GM12892 (cell line): ENCODE results near the gene TPM3.

Source experiments
- POLR2A ChIP-seq: IDR thresholded peaks from 2 replicates; pipeline ENCODE4 v1.6.1; 2011; ENCODE audit warnings: low read depth, low read length, control low read depth
- POLR2AphosphoS5 ChIP-seq: IDR thresholded peaks from 2 replicates; pipeline ENCODE4 v1.6.1; 2011; ENCODE audit warnings: low read depth, low read length, control low read depth
- TAF1 ChIP-seq: IDR thresholded peaks from 2 replicates; pipeline ENCODE4 v1.6.1; 2011; ENCODE audit warnings: low read depth, mild to moderate bottlenecking, control low read depth, low read length, borderline replicate concordance

DNA sequence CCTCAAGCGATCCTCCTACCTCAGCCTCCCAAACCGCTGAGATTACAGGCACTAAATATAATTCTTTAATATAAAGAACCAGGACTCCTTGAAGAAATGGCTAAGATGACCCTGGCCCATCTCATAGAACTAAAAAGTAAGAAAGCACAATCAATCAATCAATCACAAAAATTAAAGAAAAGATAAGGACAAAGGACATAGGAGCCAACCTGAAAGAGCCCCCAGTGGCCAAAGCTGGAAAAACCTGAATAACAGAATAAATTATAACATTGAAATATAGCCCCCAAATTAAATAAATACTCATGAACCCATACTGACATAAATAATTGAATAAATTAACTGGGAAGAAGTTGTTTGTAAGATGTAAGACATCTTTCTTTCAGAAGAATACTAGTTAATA is 45.9 kb downstream of the TPM3 start:
- TF ChIP-seq POLR2A (no peak), TAF1 (no peak), POLR2AphosphoS5 (no peak)
